HG03064 (cell line): ENCODE data around the gene DPH2.

ENCODE experiments used
- ATAC-seq: cut with Tn5 transposase; IDR thresholded peaks from one replicate; pipeline ENCODE4 v1.9.1; 2021; ENCODE audit warnings: low read depth; ENCODE audit not compliant: unreplicated experiment

DPH2 gene

GRCh38 chr1:43981135-43981491 lies 11.3 kb downstream of the DPH2 start:
- ATAC-seq: no peak

GRCh38 chr1:43981636-43982035 lies 11.8 kb downstream of the DPH2 start:
- no peak for ATAC-seq

- ATAC-seq: no peak
Observed at GRCh38 chr1:43982241-43982640, 12.4 kb downstream of the DPH2 start.

GRCh38 chr1:43982808-43983207 lies 13.0 kb downstream of the DPH2 start:
- ATAC-seq: no peak

GRCh38 chr1:43983253-43983899 lies 13.6 kb downstream of the DPH2 start:
- ATAC-seq: no peak

- no peak for ATAC-seq
Observed at GRCh38 chr1:43984855-43985254, 15.0 kb downstream of the DPH2 start.

- ATAC-seq: no peak
Observed at GRCh38 chr1:43985984-43986595, 16.3 kb downstream of the DPH2 start.

GRCh38 chr1:43986712-43987111 lies 16.9 kb downstream of the DPH2 start:
- no peak for ATAC-seq

- ATAC-seq: no peak
Observed at GRCh38 chr1:43987159-43987902, 17.5 kb downstream of the DPH2 start.

- ATAC-seq: no peak
Observed at GRCh38 chr1:43990271-43991199, 20.7 kb downstream of the DPH2 start.

- ATAC-seq: no peak
Observed at GRCh38 chr1:43991200-43991475, 21.3 kb downstream of the DPH2 start.

GRCh38 chr1:43991476-43992231 lies 21.8 kb downstream of the DPH2 start, which contains the start of gene CCDC24:
Gene CCDC24 (plus strand): TSS chr1:43991599. CDS start chr1:43991879, 280 bp downstream.
- peak; percentile 76 for ATAC-seq

- ATAC-seq: no peak
Observed at GRCh38 chr1:43992232-43992995, 22.6 kb downstream of the DPH2 start.

- ATAC-seq: no peak
Observed at GRCh38 chr1:43993206-43993914, 23.6 kb downstream of the DPH2 start.

GRCh38 chr1:43994071-43994470 lies 24.3 kb downstream of the DPH2 start:
- no peak for ATAC-seq

GRCh38 chr1:43994794-43995790 lies 25.3 kb downstream of the DPH2 start:
- no peak for ATAC-seq

- ATAC-seq: no peak
Observed at GRCh38 chr1:43995984-43996732, 26.3 kb downstream of the DPH2 start.
